ENCODE measurements around the gene PABPN1L.

The PABPN1L gene, protein sequence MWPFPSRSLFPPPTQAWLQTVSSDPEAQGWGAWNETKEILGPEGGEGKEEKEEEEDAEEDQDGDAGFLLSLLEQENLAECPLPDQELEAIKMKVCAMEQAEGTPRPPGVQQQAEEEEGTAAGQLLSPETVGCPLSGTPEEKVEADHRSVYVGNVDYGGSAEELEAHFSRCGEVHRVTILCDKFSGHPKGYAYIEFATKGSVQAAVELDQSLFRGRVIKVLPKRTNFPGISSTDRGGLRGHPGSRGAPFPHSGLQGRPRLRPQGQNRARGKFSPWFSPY

DNA sequence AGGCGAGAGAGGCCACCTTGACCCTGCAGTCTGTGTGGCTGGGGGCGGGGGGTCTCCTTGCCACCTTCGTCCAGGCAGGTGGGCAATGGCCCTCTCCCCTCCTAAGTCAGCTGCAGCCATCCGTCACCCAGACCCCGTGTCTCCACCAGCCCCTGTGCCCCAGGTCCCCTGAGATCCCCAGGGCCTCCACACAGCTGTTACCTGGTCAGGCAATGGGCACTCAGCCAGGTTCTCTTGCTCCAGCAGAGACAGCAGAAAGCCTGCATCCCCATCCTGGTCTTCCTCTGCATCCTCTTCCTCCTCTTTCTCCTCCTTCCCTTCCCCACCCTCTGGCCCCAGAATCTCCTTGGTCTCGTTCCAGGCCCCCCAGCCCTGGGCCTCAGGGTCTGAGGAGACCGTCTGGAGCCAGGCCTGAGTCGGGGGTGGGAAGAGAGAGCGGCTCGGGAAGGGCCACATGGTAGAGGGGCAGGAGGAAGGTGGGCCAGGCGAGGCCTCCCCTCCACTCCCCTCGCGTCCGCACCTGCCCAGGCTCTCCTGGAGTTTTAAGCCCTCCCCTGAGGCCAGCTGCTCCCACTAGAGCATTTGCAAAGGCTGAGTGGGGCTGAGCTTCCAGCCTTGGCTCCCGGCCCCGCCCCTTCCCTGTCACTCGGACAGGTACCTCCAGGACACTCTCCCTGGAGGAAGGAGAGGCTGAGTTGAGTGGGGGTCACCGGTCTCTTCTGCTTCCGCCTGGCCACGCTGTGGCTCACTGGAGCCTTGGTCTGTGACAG is at the start of gene PABPN1L:
Gene PABPN1L, minus strand, starts transcription at position 510 of the 770 bp plus-strand sequence. Its CDS starts 54 bp downstream, at position 456.
- H3K79me2 ChIP-seq (ENCODE audit: low read length), result no peaks in the 10 kb centered on the region
- no peaks in the 10 kb centered on the region for H3K9me3 ChIP-seq (replicated peaks; ENCODE audit: insufficient read depth, low read length)
- no peak within 1 kb of the TSS for H3K4me3 ChIP-seq (ENCODE audit: low read length)
- H3K27ac ChIP-seq (ENCODE audit: low read length), result no peak within 1 kb of the TSS
- no peak for DNase-seq
- no peaks in the 10 kb centered on the region; the same call in none of the 2 replicates for H3K27me3 ChIP-seq (replicated peaks; ENCODE audit: insufficient read depth, low read length)
- no peak within 1 kb of the TSS for H3K4me2 ChIP-seq (ENCODE audit: low read depth, low read length)
- TF ChIP-seq, protein P1, sequence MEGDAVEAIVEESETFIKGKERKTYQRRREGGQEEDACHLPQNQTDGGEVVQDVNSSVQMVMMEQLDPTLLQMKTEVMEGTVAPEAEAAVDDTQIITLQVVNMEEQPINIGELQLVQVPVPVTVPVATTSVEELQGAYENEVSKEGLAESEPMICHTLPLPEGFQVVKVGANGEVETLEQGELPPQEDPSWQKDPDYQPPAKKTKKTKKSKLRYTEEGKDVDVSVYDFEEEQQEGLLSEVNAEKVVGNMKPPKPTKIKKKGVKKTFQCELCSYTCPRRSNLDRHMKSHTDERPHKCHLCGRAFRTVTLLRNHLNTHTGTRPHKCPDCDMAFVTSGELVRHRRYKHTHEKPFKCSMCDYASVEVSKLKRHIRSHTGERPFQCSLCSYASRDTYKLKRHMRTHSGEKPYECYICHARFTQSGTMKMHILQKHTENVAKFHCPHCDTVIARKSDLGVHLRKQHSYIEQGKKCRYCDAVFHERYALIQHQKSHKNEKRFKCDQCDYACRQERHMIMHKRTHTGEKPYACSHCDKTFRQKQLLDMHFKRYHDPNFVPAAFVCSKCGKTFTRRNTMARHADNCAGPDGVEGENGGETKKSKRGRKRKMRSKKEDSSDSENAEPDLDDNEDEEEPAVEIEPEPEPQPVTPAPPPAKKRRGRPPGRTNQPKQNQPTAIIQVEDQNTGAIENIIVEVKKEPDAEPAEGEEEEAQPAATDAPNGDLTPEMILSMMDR (IDR thresholded peaks at IDR 0.05; ENCODE audit: low read length), result no peak
- TF ChIP-seq EZH2phosphoT487 (IDR thresholded peaks at IDR 0.05; ENCODE audit: low read length) (no peak), EZH2 (optimal IDR thresholded peaks at IDR 0.05; ENCODE audit: low read depth, low read length) (no peak)
- H3K4me1 ChIP-seq (ENCODE audit: low read length), result no peaks in the 10 kb centered on the region
- H3F3A ChIP-seq (ENCODE audit: insufficient read depth, low read length), result no peaks in the 10 kb centered on the region
- H3K9me2 ChIP-seq (replicated peaks; ENCODE audit: insufficient read depth, low read length), result no peaks in the 10 kb centered on the region
- no peaks in the 10 kb centered on the region for H3K36me3 ChIP-seq (replicated peaks; ENCODE audit: insufficient read depth, low read length)
- H4K20me1 ChIP-seq (ENCODE audit: insufficient read depth, low read length), result no peaks in the 10 kb centered on the region
- no peak within 1 kb of the TSS for H3K9ac ChIP-seq (ENCODE audit: low read length)
- no peak within 1 kb of the TSS for H2AFZ ChIP-seq (ENCODE audit: low read length)

DNA sequence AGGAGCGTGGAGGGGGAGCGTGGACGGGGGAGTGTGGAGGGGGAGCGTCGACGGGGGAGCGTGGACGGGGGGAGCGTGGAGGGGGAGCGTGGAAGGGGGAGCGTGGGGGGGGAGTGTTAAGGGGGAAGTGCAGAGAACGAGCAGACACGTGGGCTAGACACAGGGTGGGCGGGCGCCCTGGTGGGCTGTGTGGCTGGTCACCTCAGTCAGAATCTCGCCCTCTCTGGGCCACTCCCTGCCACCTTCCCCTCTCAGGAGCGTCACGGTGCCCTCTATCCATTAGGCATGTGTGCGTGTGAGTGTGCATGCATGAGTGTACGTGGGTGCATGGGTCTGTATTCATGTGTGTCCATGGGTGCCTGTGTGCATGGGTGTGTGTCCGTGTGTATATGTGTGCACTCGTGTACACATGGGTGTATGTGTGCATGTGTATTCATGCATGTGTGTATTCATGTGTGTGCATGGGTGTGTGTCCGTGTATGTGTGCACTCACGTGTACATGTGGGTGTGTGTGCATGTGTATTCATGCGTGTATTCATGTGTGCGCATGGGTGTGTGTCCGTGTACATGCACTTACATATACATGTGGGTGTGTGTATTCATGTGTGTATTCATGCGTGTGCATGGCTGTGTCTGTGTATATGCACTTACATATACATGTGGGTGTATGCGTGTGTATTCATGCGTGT is 49.3 kb upstream of the PABPN1L start:
- peaks cover 65% of the 10 kb centered on the region for H3K79me2 ChIP-seq (ENCODE audit: low read length)
- H3K4me2 ChIP-seq (ENCODE audit: low read depth, low read length), result no peak overlapping the region
- no peaks in the 10 kb centered on the region for H3F3A ChIP-seq (ENCODE audit: insufficient read depth, low read length)

DNA sequence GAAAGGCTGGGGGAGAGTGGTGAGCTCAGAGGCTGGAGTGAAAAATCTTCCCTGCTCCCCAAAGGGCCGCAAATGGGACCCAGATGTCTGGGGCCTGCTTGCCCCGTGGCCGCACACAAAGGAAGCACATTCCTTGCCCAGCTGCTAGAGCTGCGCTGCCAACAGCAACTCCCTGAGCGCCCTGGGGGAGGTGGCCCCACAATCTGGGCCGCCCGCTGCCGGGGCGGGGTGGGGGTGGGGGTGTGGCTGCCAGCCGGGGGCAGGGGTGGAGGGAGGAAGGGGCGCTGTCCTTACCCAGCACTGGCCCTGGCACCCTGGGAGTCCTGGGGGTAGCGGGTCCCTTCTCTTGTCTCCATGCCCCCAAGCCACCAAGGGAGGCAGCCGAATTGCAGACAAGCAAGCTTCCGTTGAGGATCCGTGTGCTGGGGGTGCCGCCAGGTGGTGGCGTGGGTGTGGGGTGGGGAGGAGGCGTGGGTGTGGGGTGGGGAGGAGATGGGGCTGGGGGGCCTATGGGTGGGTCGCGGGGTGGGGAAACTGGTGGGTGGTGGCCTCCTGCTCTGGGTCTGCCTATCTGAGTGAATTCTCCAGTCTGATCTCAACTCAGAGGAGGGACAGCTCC is 48.4 kb upstream of the PABPN1L start:
- no peak for DNase-seq
- Histone ChIP-seq H3K9me3 (replicated peaks; ENCODE audit: insufficient read depth, low read length) (no peaks in the 10 kb centered on the region), H2AFZ (ENCODE audit: low read length) (no peak overlapping the region), H3K9me2 (replicated peaks; ENCODE audit: insufficient read depth, low read length) (no peaks in the 10 kb centered on the region), H3K4me1 (ENCODE audit: low read length) (no peaks in the 10 kb centered on the region), H3K27ac (ENCODE audit: low read length) (no peak overlapping the region), H3K9ac (ENCODE audit: low read length) (no peak overlapping the region), H3F3A (ENCODE audit: insufficient read depth, low read length) (no peaks in the 10 kb centered on the region), H3K36me3 (replicated peaks; ENCODE audit: insufficient read depth, low read length) (no peaks in the 10 kb centered on the region), H3K27me3 (replicated peaks; ENCODE audit: insufficient read depth, low read length) (no peaks in the 10 kb centered on the region), H4K20me1 (ENCODE audit: insufficient read depth, low read length) (no peaks in the 10 kb centered on the region), H3K79me2 (ENCODE audit: low read length) (peaks cover 68% of the 10 kb centered on the region), H3K4me3 (ENCODE audit: low read length) (no peak overlapping the region), H3K4me2 (ENCODE audit: low read depth, low read length) (no peak overlapping the region)
- TF ChIP-seq EZH2 (optimal IDR thresholded peaks at IDR 0.05; ENCODE audit: low read depth, low read length), result no peak
- TF ChIP-seq, protein P1 (IDR thresholded peaks at IDR 0.05; ENCODE audit: low read length), result no peak
- no peak for TF ChIP-seq EZH2phosphoT487 (IDR thresholded peaks at IDR 0.05; ENCODE audit: low read length)

More for the DNA sequence above, 49.3 kb upstream of the PABPN1L start:
- Histone ChIP-seq H3K9me2 (replicated peaks; ENCODE audit: insufficient read depth, low read length) (no peaks in the 10 kb centered on the region), H3K27me3 (replicated peaks; ENCODE audit: insufficient read depth, low read length) (no peaks in the 10 kb centered on the region), H3K9ac (ENCODE audit: low read length) (no peak overlapping the region), H3K4me1 (ENCODE audit: low read length) (no peaks in the 10 kb centered on the region), H3K9me3 (replicated peaks; ENCODE audit: insufficient read depth, low read length) (no peaks in the 10 kb centered on the region), H3K27ac (ENCODE audit: low read length) (no peak overlapping the region), H4K20me1 (ENCODE audit: insufficient read depth, low read length) (no peaks in the 10 kb centered on the region), H3K4me3 (ENCODE audit: low read length) (no peak overlapping the region), H2AFZ (ENCODE audit: low read length) (no peak overlapping the region), H3K36me3 (replicated peaks; ENCODE audit: insufficient read depth, low read length) (no peaks in the 10 kb centered on the region)
- no peak for DNase-seq
- TF ChIP-seq EZH2 (optimal IDR thresholded peaks at IDR 0.05; ENCODE audit: low read depth, low read length) (no peak), EZH2phosphoT487 (IDR thresholded peaks at IDR 0.05; ENCODE audit: low read length) (no peak)
- TF ChIP-seq, protein P1 (IDR thresholded peaks at IDR 0.05; ENCODE audit: low read length), result no peak

Measured in MM.1S (cell line).